B cell (primary cell): ENCODE results near the gene CPLANE1.

Source experiments
- EZH2 ChIP-seq: IDR thresholded peaks from 2 replicates; pipeline ENCODE4 v1.6.1; 2012; ENCODE audit warnings: borderline replicate concordance, low read depth, mild to moderate bottlenecking, moderate library complexity, low read length; ENCODE audit not compliant: insufficient read depth, poor library complexity, severe bottlenecking
- TF ChIP-seq, protein P1 (sequence below): fragments of 200-600 bp; IDR thresholded peaks from one replicate; pipeline ENCODE4 v1.8.0; 2022; ENCODE audit warnings: antibody characterized with exemption, mild to moderate bottlenecking

DNA sequence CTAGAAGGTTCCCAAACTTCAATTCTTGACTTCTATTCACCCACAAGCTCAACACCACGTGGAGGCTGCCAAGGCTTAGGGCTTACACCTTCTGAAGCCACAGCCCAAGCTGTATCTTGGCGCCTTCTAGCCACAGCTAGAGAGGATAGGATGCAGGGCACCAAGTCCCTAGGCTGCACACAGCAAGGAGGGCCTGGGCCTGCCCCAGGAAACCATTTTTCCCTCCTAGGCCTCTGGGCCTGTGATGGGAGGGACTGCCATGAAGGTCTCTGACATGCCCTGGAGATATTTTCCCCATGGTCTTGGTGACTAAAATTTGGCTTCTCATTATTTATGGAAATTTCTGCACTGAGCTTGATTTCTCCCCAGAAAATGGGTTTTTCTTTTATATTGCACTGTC, 112.5 kb downstream of the CPLANE1 start:
- TF ChIP-seq, protein P1, sequence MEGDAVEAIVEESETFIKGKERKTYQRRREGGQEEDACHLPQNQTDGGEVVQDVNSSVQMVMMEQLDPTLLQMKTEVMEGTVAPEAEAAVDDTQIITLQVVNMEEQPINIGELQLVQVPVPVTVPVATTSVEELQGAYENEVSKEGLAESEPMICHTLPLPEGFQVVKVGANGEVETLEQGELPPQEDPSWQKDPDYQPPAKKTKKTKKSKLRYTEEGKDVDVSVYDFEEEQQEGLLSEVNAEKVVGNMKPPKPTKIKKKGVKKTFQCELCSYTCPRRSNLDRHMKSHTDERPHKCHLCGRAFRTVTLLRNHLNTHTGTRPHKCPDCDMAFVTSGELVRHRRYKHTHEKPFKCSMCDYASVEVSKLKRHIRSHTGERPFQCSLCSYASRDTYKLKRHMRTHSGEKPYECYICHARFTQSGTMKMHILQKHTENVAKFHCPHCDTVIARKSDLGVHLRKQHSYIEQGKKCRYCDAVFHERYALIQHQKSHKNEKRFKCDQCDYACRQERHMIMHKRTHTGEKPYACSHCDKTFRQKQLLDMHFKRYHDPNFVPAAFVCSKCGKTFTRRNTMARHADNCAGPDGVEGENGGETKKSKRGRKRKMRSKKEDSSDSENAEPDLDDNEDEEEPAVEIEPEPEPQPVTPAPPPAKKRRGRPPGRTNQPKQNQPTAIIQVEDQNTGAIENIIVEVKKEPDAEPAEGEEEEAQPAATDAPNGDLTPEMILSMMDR, result no peak
- TF ChIP-seq EZH2, result no peak
